Kidney epithelial cell (primary cell): Measurements from ENCODE around the gene DIPK2A. TPM values are rescaled to one million over a fixed set of nuclear protein-coding genes. Genes with fewer than 3 reads are reported as not detected.

Experiments
- DNase-seq: peaks from one replicate; pipeline ENCODE4 v3.0.0-alpha.2; 2010; ENCODE audit warnings: low read depth
- H3K27me3 ChIP-seq: 2 replicates; pipeline ENCODE4 v1.6.0; 2011; ENCODE audit warnings: low read length; ENCODE audit not compliant: control insufficient read depth, insufficient read depth
- H3K36me3 ChIP-seq: 2 replicates; pipeline ENCODE4 v1.5.1; 2011; ENCODE audit warnings: low read length; ENCODE audit not compliant: control insufficient read depth, insufficient read depth
- H3K4me3 ChIP-seq: 2 replicates; pipeline ENCODE4 v1.5.1; 2011; ENCODE audit warnings: low read depth, mild to moderate bottlenecking, control low read depth, low read length
- total RNA-seq: library from RNA; depleted of rRNA; stranded (reverse); fragments of >200 nt; gene quantifications from 2 replicates; pipeline ENCODE4 v1.2.3, GENCODE V29; 2015
- TF ChIP-seq, protein P1 (sequence below): IDR thresholded peaks from 2 replicates; pipeline ENCODE4 v1.5.1; 2011; ENCODE audit warnings: mild to moderate bottlenecking, moderate library complexity, low read length, control low read depth, inconsistent platforms; ENCODE audit not compliant: insufficient read depth, poor library complexity, severe bottlenecking

DIPK2A gene
- total RNA-seq, 1 donor from 2014 or later = 9.4 TPM

DNA sequence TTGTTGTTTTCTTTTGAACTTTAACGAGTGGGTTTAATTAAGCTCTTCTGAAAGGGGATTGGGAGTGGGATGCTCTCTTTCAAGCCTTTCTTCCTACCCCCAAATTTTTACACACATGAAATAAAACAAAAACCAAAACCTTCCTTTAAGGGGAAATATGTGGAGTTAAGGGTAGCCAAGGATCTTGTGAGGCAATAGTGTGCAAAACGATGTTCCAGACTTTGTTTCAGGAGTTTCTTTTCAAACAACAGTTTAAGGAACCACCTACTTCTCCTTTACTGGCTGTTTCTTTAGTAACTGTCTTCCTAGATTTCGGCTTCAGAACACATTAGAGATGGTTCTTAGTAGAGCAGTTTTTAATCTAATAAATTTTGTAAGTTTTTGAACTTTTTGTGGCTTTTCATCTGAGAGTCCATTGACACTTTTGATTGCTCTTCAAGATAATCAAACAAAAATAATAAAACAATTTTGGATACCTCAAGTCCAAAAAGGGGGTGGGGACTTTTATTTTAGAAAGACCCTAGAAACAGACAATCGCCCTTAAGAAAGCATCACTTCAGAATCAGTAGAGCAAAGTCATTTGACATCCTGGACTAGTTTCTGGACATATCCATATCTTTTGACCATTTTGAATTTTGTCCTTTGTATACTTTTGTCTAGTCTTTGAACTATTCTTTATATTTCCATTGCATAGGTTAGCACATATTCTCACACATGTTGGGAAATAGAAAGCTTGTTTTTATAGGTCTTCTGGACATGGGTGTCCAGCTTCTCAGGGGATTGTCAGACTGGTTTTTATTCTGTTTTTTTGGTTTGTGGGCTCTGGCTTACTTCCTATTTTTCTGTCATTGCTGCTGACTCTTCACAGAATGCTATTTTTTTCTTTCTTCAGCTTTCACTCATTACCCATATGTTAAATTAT lies 6.0 kb downstream of the DIPK2A start:
- no peak for DNase-seq
- H3K4me3 ChIP-seq = no peak overlapping the region
- H3K36me3 ChIP-seq = no peaks in the 10 kb centered on the region
- no peaks in the 10 kb centered on the region for H3K27me3 ChIP-seq
- TF ChIP-seq, protein P1, sequence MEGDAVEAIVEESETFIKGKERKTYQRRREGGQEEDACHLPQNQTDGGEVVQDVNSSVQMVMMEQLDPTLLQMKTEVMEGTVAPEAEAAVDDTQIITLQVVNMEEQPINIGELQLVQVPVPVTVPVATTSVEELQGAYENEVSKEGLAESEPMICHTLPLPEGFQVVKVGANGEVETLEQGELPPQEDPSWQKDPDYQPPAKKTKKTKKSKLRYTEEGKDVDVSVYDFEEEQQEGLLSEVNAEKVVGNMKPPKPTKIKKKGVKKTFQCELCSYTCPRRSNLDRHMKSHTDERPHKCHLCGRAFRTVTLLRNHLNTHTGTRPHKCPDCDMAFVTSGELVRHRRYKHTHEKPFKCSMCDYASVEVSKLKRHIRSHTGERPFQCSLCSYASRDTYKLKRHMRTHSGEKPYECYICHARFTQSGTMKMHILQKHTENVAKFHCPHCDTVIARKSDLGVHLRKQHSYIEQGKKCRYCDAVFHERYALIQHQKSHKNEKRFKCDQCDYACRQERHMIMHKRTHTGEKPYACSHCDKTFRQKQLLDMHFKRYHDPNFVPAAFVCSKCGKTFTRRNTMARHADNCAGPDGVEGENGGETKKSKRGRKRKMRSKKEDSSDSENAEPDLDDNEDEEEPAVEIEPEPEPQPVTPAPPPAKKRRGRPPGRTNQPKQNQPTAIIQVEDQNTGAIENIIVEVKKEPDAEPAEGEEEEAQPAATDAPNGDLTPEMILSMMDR = no peak

DNA sequence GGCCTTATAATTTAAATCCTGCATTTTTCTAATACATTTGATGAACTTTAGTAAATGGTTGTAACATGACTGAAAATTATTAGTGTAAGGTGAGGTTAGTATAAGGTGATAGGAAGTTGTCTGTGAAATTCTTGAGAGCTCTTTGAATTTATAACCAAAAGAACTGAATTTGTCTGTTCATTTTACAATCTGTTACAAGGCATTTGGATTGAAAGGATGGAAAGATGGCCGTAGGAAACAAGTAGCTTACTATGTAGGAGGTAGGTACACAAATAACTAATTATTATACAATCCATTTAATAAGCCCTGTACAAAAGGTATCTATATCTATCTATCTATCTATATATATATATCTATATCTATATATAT lies 6.6 kb downstream of the DIPK2A start:
- no peak for DNase-seq
- TF ChIP-seq, protein P1 = no peak
- H3K36me3 ChIP-seq = no peaks in the 10 kb centered on the region
- no peaks in the 10 kb centered on the region for H3K27me3 ChIP-seq
- H3K4me3 ChIP-seq = no peak overlapping the region

DNA sequence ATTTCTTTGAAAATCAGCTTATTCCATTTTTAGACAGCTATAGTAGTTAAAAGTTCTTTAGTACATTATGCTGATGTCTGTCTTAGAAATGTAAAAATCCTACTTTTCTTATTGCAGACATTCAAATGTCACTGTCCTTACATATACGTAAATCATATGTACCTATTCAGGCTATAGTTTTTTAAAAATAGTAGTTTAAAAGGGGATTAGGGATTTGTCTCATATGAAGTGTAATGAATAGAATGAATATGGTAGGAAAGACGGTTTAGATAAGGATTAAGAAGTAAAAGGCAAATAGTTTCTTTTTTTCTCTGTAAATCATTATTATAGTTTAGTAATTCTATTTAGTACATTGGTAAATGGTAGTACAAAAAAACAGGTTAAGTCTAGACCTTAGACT lies 7.4 kb downstream of the DIPK2A start:
- TF ChIP-seq, protein P1 = no peak
- Histone ChIP-seq H3K36me3 (no peaks in the 10 kb centered on the region), H3K27me3 (no peaks in the 10 kb centered on the region), H3K4me3 (no peak overlapping the region)
- no peak for DNase-seq

DNA sequence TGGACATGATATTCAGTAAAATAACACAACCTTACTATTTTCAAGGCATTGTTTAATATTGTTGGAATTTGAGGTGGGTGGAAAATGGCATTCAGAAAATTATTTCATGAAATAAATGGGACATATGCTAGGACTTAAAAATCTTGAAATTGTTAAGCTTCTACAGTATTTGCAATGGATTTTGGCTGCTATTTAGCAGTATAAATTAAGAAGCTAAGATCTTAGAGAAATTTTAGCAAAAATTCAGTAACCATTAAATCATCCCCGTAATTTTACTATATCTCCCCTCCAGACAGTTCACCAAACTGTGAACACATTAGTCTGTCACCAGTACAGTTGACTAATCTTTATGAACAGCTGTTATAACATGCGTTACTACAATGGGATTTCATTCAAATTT lies 8.2 kb downstream of the DIPK2A start:
- H3K4me3 ChIP-seq = no peak overlapping the region
- TF ChIP-seq, protein P1 = no peak
- DNase-seq = no peak

DNA sequence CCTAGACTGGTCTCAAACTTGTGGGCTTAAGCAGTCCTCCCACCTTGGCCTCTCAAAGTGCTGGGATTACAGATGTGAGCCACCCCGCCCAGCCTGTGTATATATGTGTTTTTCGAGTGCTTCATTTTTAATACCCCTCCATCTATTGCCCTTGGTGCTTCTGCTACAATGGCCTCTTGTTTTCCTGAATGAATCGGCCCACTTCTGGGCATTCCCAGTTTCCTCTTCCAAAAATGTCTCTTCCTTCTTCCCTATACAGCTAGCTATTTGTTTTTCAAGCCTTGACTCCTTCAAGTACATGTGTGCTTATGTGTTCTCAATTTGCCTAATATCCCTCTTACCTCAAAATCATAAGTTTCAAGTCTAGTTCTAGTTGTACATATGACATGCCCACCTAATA lies 16.7 kb downstream of the DIPK2A start:
- Histone ChIP-seq H3K27me3 (no peaks in the 10 kb centered on the region), H3K36me3 (no peaks in the 10 kb centered on the region), H3K4me3 (no peak overlapping the region)
- DNase-seq = no peak
- TF ChIP-seq, protein P1 = no peak

More for the DNA sequence above, 8.2 kb downstream of the DIPK2A start:
- H3K27me3 ChIP-seq = no peaks in the 10 kb centered on the region
- no peaks in the 10 kb centered on the region for H3K36me3 ChIP-seq

DNA sequence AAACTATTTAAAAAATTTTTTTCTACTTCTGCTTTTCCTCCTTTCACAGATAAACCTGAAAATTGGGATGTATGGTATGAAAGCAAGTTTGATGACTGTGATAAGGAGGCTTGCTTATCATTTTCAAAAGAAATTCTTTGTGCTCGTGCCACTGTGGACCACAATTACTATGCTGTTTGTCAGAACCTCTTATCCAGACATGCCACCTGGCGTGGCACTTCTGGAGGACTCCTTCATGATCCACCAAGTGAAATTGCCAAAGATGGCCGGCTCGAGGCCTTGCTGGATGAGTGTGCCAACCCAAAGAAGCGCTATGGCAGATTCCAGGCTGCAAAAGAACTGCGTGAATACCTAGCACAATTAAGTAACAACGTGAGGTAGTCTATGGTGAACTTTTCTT lies 17.8 kb downstream of the DIPK2A start:
- no peaks in the 10 kb centered on the region for H3K36me3 ChIP-seq
- TF ChIP-seq, protein P1 = no peak

More for the DNA sequence above, 17.8 kb downstream of the DIPK2A start:
- DNase-seq = no peak
- Histone ChIP-seq H3K27me3 (no peaks in the 10 kb centered on the region), H3K4me3 (no peak overlapping the region)
